ENCODE results near the gene ZNF503. TPM values are rescaled to one million over a fixed set of nuclear protein-coding genes. Genes with fewer than 3 reads are reported as not detected.
"Not testable (repeated sequence)": the region's sequence is repeated elsewhere in the genome, so short reads cannot be mapped to it uniquely, and the experiment has no call there.

Gene ZNF503
- total RNA-seq, 1 experiment from 2014 or later, result 42.3 TPM

DNA sequence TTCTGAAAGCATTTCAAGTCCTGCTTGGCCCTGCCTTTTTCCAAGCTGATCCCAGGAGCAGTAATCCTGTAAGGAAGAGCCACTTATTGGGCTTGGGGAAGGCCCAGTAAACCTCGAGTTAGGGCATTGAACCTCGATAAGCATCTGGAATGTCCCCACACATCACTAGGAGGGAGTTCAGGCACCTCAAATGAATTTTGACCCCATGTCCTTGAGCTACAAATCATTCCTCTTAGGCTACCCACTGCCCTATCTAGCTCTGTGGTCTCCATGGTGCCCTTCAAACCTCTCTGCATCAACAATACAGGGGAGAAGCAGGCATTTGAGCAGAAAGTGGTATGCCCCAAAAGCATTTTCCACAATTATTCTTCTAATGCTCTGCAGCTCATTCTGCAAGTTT lies 33.7 kb downstream of the ZNF503 start:
- no peak for DNase-seq
- ChIA-PET CTCF (no interaction called here), POLR2A (ENCODE audit: unreplicated experiment) (no interaction called here)
- intact Hi-C loops (cut with micrococcal nuclease), result no loop called here
- Histone ChIP-seq H2AFZ (ENCODE audit: low read length) (no peak overlapping the region), H3K4me3 (ENCODE audit: low read length) (no peak overlapping the region), H4K20me1 (ENCODE audit: low read length) (no peaks in the 10 kb centered on the region), H3K9ac (ENCODE audit: low read length) (no peak overlapping the region), H3K27ac (ENCODE audit: low read length) (no peak overlapping the region), H3K9me2 (replicated peaks; ENCODE audit: low read length) (no peaks in the 10 kb centered on the region), H3K36me3 (ENCODE audit: low read depth, low read length) (no peaks in the 10 kb centered on the region), H3K9me3 (ENCODE audit: low read length) (no peaks in the 10 kb centered on the region), H3K4me2 (ENCODE audit: low read length) (no peak overlapping the region), H3K79me2 (ENCODE audit: low read length) (no peaks in the 10 kb centered on the region), H3K27me3 (ENCODE audit: low read length) (peaks cover 48% of the 10 kb centered on the region), H3F3A (ENCODE audit: low read length, unreplicated experiment) (no peaks in the 10 kb centered on the region), H3K4me1 (ENCODE audit: insufficient read depth, low read length) (no peaks in the 10 kb centered on the region)
- no TSS peak for BruUV-seq (replicated peaks)
- no peak for ATAC-seq
- TF ChIP-seq EZH2 (IDR thresholded peaks at IDR 0.05; ENCODE audit: low read length, unreplicated experiment) (no peak), EZH2phosphoT487 (IDR thresholded peaks at IDR 0.05; ENCODE audit: borderline replicate concordance, low read length) (no peak)
- TF ChIP-seq, protein P1, sequence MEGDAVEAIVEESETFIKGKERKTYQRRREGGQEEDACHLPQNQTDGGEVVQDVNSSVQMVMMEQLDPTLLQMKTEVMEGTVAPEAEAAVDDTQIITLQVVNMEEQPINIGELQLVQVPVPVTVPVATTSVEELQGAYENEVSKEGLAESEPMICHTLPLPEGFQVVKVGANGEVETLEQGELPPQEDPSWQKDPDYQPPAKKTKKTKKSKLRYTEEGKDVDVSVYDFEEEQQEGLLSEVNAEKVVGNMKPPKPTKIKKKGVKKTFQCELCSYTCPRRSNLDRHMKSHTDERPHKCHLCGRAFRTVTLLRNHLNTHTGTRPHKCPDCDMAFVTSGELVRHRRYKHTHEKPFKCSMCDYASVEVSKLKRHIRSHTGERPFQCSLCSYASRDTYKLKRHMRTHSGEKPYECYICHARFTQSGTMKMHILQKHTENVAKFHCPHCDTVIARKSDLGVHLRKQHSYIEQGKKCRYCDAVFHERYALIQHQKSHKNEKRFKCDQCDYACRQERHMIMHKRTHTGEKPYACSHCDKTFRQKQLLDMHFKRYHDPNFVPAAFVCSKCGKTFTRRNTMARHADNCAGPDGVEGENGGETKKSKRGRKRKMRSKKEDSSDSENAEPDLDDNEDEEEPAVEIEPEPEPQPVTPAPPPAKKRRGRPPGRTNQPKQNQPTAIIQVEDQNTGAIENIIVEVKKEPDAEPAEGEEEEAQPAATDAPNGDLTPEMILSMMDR (conservative IDR thresholded peaks at IDR 0.05; ENCODE audit: low read depth, low read length), result no peak

GRCh38 chr10:75367021-75367487 lies 34.5 kb downstream of the ZNF503 start:
- intact Hi-C loops (cut with micrococcal nuclease), result no loop called here
- no peaks in the 10 kb centered on the region for H3K9me3 ChIP-seq (ENCODE audit: low read length)
- no peak overlapping the region for H2AFZ ChIP-seq (ENCODE audit: low read length)
- H3K9ac ChIP-seq (ENCODE audit: low read length), result no peak overlapping the region
- DNase-seq (no peak), ATAC-seq (no peak)
- H3F3A ChIP-seq (ENCODE audit: low read length, unreplicated experiment), result no peaks in the 10 kb centered on the region
- BruUV-seq (replicated peaks), result no TSS peak
- H3K36me3 ChIP-seq (ENCODE audit: low read depth, low read length), result no peaks in the 10 kb centered on the region
- no peak overlapping the region for H3K4me3 ChIP-seq (ENCODE audit: low read length)
- ChIA-PET CTCF (no interaction called here), POLR2A (ENCODE audit: unreplicated experiment) (no interaction called here)
- no peaks in the 10 kb centered on the region for H3K4me1 ChIP-seq (ENCODE audit: insufficient read depth, low read length)
- no peak overlapping the region for H3K4me2 ChIP-seq (ENCODE audit: low read length)
- TF ChIP-seq EZH2phosphoT487 (IDR thresholded peaks at IDR 0.05; ENCODE audit: borderline replicate concordance, low read length) (no peak), EZH2 (IDR thresholded peaks at IDR 0.05; ENCODE audit: low read length, unreplicated experiment) (no peak)
- TF ChIP-seq, protein P1 (conservative IDR thresholded peaks at IDR 0.05; ENCODE audit: low read depth, low read length), result no peak
- no peaks in the 10 kb centered on the region for H3K9me2 ChIP-seq (replicated peaks; ENCODE audit: low read length)
- H3K27me3 ChIP-seq (ENCODE audit: low read length), result peaks cover 40% of the 10 kb centered on the region
- H4K20me1 ChIP-seq (ENCODE audit: low read length), result no peaks in the 10 kb centered on the region
- H3K27ac ChIP-seq (ENCODE audit: low read length), result no peak overlapping the region
- H3K79me2 ChIP-seq (ENCODE audit: low read length), result no peaks in the 10 kb centered on the region

DNA sequence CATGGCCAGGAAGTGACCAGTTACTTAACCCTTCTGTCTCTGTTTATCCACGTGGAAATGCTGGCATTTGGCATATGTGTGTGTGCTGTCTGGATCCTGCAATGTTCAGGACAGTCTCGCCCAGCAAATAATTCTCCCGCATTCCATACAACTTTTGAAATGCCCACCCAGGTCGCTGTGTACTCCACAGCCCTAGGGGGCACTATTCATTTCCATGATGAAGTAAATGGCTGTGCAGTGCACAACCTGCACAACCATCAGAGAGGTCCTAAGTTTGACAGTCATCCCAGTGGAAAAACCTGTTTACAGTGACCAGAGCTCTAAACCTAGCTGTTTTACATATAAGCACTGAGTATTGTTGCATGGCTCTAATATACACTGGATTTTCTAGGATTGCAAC lies 38.1 kb downstream of the ZNF503 start:
- Histone ChIP-seq H3K27ac (ENCODE audit: low read length) (no peak overlapping the region), H3K4me1 (ENCODE audit: insufficient read depth, low read length) (peaks cover 15% of the 10 kb centered on the region), H3K9me2 (replicated peaks; ENCODE audit: low read length) (no peaks in the 10 kb centered on the region), H3K4me3 (ENCODE audit: low read length) (no peak overlapping the region), H3K36me3 (ENCODE audit: low read depth, low read length) (no peaks in the 10 kb centered on the region), H3K9me3 (ENCODE audit: low read length) (no peaks in the 10 kb centered on the region), H2AFZ (ENCODE audit: low read length) (no peak overlapping the region), H3K9ac (ENCODE audit: low read length) (no peak overlapping the region), H3K79me2 (ENCODE audit: low read length) (no peaks in the 10 kb centered on the region), H3K27me3 (ENCODE audit: low read length) (peaks cover 26% of the 10 kb centered on the region), H4K20me1 (ENCODE audit: low read length) (no peaks in the 10 kb centered on the region), H3K4me2 (ENCODE audit: low read length) (no peak overlapping the region), H3F3A (ENCODE audit: low read length, unreplicated experiment) (no peaks in the 10 kb centered on the region)
- no TSS peak for BruUV-seq (replicated peaks)
- POLR2A ChIA-PET (ENCODE audit: unreplicated experiment), result no interaction called here
- CTCF ChIA-PET, result no interaction called here
- peak; percentile 49 for DNase-seq
- TF ChIP-seq EZH2phosphoT487 (IDR thresholded peaks at IDR 0.05; ENCODE audit: borderline replicate concordance, low read length) (no peak), EZH2 (IDR thresholded peaks at IDR 0.05; ENCODE audit: low read length, unreplicated experiment) (no peak)
- TF ChIP-seq, protein P1 (conservative IDR thresholded peaks at IDR 0.05; ENCODE audit: low read depth, low read length), result peak; percentile 58
- ATAC-seq, result no peak
- intact Hi-C loops (cut with micrococcal nuclease), result no loop called here

DNA sequence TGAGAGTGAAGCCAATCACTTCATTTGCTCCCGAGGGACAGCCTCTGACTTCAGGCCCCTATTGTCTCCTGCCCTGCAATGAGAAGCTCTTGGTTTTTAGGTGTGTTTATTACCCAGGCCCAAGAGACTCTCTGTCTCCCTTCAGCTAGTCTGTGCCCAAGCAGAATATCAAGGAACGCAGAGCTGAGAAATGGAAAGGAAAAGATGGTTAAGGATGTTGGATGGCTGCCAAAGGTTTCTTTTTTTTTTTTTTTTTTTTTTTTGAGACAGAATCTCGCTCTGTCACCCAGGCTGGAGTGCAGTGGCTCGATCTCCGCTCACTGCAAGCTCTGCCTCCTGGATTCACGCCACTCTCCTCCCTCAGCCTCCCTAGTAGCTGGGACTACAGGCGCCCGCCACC lies 41.7 kb downstream of the ZNF503 start:
- BruUV-seq (replicated peaks); H3K9me2 ChIP-seq (replicated peaks; ENCODE audit: low read length); POLR2A ChIA-PET (ENCODE audit: unreplicated experiment); H3K9ac ChIP-seq (ENCODE audit: low read length); H3F3A ChIP-seq (ENCODE audit: low read length, unreplicated experiment); H4K20me1 ChIP-seq (ENCODE audit: low read length); CTCF ChIA-PET; intact Hi-C loops (cut with micrococcal nuclease); H3K9me3 ChIP-seq (ENCODE audit: low read length); ATAC-seq; H3K4me3 ChIP-seq (ENCODE audit: low read length); DNase-seq; H3K36me3 ChIP-seq (ENCODE audit: low read depth, low read length); H3K27me3 ChIP-seq (ENCODE audit: low read length); H3K79me2 ChIP-seq (ENCODE audit: low read length); H3K27ac ChIP-seq (ENCODE audit: low read length): not testable (repeated sequence)
- H2AFZ ChIP-seq (ENCODE audit: low read length), result 0 out of 2 replicates have a peak overlapping the region, but pooled peaks have one; percentile 5
- peaks cover 21% of the 10 kb centered on the region for H3K4me1 ChIP-seq (ENCODE audit: insufficient read depth, low read length)
- H3K4me2 ChIP-seq (ENCODE audit: low read length), result peak overlapping the region; percentile 37

Measured in PC-3 (cell line).